GM18505 (cell line): ENCODE data around the gene IL22RA2.

ENCODE experiments used
- ATAC-seq: cut with Tn5 transposase; IDR thresholded peaks from one replicate; pipeline ENCODE4 v1.9.1; 2021; ENCODE audit not compliant: unreplicated experiment
- POLR2A ChIP-seq: IDR thresholded peaks from 4 replicates; pipeline ENCODE4 v1.6.1; 2011; ENCODE audit warnings: borderline replicate concordance; ENCODE audit not compliant: insufficient read depth, insufficient read length; ENCODE audit errors: extremely low read depth

Gene IL22RA2

DNA sequence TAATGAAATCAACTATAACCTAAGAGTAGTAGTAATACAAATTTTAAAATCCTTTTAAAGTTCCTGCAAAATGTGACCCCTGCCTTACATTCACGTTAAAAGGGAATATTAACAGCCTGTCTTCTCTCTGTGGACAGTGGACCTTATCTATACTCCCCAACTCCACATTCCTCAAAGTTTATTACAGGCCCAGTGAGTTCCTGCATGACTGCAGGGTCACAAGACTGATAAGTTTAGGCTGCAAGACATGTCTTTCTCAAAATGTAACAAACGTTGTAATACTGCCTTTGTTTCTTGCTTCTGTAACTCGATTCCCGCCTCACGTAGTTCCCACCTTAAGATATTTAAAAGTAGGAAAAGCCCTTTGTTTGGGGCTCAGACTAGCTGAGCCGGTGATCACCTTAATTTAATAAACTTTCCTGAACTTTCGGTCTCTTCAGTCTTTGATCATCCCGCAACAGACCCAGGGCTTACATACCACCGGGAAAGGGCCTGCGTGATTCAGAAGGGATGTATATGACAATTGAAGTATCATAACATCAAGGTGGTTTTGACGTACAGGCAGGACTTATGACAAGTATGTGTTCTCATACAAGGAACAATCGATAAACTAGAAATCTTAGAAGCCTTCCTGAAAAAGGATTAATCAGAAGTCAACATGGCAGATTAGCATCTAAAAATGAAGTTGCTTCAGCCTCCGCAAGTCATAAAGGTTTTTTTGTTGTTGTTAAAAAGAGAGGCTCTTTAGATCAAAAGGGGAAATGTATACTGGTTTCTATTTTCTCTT, 3.0 kb downstream of the IL22RA2 start:
- no peak for ATAC-seq
- TF ChIP-seq POLR2A: no peak

GRCh38 chr6:137167702-137168377, 5.6 kb downstream of the IL22RA2 start:
- no peak for TF ChIP-seq POLR2A
- ATAC-seq: no peak

GRCh38 chr6:137166247-137167098, 7.0 kb downstream of the IL22RA2 start:
- no peak for ATAC-seq

GRCh38 chr6:137165375-137166246, 7.8 kb downstream of the IL22RA2 start:
- ATAC-seq: peak; percentile 57
- peak; percentile 41 for TF ChIP-seq POLR2A

More at GRCh38 chr6:137166247-137167098, 7.0 kb downstream of the IL22RA2 start:
- no peak for TF ChIP-seq POLR2A

DNA sequence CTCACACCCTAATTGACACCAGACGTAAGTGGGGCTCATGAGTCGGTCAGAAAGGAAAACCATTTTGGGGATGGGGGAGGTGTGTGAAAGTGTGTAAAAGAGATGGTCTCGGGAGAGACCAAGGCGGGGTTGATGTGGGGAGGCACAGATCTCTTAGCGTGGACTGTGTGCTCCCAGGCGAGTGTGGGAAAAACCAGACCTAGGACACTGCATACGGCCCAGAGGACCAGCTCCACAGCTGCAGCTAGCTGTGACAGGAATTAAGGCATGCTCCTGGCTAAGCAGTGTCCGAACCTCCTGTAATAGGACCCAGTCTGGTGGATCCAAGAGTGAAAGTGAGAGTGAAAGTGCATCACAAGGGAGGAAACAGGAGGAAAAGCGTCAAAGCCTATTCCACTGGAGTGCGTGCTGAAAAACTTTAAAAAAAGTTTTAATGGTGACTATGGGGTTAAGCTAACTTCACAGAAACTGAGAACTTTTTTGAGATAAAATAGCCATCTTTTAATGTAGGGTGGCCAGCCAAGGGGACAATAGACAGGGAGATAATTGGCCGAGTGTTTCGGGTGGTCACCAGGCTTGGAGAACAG, 9.6 kb downstream of the IL22RA2 start:
- no peak for ATAC-seq
- no peak for TF ChIP-seq POLR2A

DNA sequence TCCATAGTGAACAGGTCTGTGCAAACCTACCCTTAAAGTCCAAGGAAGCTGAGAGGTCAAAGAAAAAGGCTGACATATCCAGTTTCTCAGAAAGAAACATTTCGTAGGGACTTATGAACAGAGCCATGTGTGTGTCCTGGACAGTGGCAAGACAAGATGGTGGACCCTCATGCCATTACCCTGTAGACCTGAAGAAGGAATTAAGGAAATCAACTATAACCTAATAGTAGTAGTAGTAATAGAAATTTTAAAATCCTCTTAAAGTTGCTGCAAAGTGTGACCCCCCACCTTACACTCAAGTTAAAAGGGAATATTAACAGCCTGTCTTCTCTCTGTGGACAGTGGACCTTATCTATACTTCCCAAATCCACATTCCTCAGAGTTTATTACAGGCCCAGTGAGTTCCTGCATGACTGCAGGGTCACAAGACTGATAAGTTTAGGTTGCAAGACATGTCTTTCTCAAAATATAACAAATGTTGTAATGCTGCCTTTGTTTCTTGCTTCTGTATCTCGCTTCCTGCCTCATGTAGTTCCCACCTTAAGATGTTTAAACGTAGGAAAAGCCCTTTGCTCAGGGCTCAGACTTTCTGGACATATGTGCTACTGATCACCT, 10.6 kb downstream of the IL22RA2 start:
- TF ChIP-seq POLR2A: no peak
- no peak for ATAC-seq

DNA sequence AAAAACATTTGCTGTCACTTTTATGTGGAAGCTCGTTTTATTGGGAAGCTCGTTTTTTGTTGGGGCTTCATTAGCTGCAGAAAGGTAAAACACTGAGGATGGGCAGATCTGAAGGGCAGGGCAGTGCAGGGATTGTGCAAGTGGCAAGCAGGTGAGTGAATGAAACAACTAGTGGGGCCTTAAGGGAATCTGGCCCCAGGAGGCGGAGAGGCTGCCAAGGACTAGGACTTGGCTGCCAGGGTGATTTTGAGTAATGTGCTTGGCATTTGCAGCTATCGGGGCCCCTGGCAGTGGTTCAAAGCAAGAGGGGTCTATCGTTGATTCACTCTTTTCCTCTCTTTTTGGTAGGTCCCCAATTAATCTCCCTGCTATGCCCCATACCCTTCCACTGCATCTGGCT, 11.5 kb downstream of the IL22RA2 start:
- TF ChIP-seq POLR2A: no peak
- no peak for ATAC-seq

DNA sequence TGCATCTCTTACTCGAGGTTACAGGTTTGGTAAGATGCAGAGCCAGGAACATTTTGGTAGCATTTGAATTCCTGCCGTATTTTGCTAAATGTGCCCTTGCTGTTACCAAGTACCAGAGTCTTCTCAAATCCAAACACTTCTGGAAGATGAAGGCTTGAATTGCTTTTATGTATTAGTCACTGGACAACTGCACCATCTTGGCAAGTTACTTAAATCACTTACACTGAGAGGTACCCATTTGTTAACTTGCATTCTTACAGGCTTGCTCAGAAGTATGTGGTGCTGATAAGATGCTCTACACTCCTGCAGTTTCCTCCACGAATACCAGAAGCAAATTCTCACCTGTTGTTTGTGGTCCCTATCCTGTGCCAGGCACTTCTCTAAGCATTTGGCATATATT, 12.7 kb downstream of the IL22RA2 start:
- no peak for ATAC-seq
- TF ChIP-seq POLR2A: no peak

- TF ChIP-seq POLR2A: no peak
- ATAC-seq: no peak
Observed at GRCh38 chr6:137159912-137160311, 13.5 kb downstream of the IL22RA2 start.

DNA sequence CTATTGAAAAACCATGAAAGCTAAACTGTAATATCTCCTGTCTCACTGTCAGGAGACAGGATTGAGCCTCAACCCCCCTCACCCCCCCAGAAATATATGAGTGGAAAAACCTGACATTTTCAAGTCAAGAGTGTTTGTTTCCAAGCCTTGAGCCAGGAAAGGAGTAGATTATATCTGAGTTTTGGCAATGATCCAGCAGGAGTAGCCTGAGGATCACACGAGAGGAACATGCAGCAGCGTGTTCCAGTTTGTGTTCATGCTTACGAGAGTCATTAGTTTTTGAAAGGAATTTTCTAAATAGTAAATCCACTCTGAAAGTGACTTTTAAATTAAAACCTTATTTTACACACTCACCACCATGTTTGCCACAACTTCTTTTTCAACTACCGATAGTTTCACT, 15.8 kb downstream of the IL22RA2 start:
- no peak for TF ChIP-seq POLR2A
- ATAC-seq: no peak

GRCh38 chr6:137156650-137157049, 16.8 kb downstream of the IL22RA2 start:
- TF ChIP-seq POLR2A: no peak
- ATAC-seq: no peak

DNA sequence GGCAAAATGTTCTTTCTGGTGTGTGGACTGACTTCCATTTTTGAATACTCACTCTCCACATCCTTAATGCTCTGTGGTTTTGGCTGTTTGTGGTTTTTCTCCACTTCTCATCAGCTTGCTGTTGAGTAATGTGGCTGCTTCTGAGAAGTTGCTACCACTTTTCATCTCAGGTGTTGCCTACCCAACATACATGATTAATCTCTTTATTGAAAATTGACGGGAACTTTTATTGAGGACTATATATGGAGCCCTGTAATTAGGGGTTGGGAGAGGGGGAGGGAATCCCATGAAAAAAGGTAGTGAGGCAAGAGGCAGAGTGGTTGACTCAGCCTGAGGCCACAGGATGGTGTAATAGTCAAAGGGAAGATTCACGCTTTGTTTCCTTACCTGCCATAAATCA, 17.6 kb downstream of the IL22RA2 start:
- ATAC-seq: peak; percentile 66
- no peak for TF ChIP-seq POLR2A
